HG03060 (cell line): ENCODE measurements around the gene MANF.

Source experiments
- ATAC-seq: cut with Tn5 transposase; IDR thresholded peaks from one replicate; pipeline ENCODE4 v1.9.1; 2021; ENCODE audit warnings: low read depth, moderate number of reproducible peaks; ENCODE audit not compliant: unreplicated experiment

The MANF gene

GRCh38 chr3:51422211-51422610 is 37.1 kb downstream of the MANF start:
- ATAC-seq: no peak

- ATAC-seq: no peak
Observed at GRCh38 chr3:51426921-51427320, 41.8 kb downstream of the MANF start.

- no peak for ATAC-seq
Observed at GRCh38 chr3:51429138-51429537, 44.0 kb downstream of the MANF start.

- ATAC-seq: no peak
Observed at GRCh38 chr3:51434110-51434509, 49.0 kb downstream of the MANF start.

- ATAC-seq: no peak
Observed at GRCh38 chr3:51434746-51435327, 49.7 kb downstream of the MANF start.

GRCh38 chr3:51436998-51437639 is 52.0 kb downstream of the MANF start:
- ATAC-seq: no peak
